Measurements from ENCODE around the gene ABLIM3. TPM values are rescaled to one million over a fixed set of nuclear protein-coding genes. Genes with fewer than 3 reads are reported as not detected.
A peak's percentile ranks its signal among the peaks of the same experiment; 100 is the strongest.

ABLIM3 gene
- total and polyA plus RNA-seq, 8 donors, result 1.3 to 8.1 (median 2.5) TPM

DNA sequence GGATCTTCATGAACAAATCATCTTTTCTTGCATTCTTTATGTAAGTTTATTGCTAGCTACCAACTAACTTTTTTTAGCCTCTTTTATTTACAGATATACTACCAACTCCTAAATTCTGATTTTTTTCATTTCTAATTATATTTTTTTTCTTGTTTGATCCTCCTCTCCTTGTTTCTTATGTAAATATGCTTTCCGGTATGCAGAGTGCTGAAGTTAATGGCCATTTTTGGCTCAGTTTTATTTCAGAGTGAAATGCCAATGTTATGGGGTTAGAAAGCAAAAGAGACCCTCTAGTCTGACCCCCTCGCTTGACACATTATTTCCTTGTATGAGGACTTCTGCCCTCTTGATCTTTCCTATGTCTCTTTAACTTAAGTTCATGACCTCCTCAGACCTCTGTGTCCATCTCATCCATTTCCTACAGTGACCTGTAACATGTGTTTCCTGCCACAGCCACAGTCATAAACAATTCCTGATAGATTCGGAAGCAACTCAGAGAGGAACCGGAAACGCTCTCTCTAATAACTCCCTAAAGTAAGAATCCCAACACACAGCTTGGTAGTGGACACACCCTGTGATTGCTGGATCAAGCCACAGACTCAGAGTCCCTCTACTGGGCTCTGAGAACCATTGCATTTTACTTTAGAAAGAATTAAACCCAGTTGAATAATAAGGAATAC is 87.5 kb downstream of the ABLIM3 start:
- TF ChIP-seq, protein P1, sequence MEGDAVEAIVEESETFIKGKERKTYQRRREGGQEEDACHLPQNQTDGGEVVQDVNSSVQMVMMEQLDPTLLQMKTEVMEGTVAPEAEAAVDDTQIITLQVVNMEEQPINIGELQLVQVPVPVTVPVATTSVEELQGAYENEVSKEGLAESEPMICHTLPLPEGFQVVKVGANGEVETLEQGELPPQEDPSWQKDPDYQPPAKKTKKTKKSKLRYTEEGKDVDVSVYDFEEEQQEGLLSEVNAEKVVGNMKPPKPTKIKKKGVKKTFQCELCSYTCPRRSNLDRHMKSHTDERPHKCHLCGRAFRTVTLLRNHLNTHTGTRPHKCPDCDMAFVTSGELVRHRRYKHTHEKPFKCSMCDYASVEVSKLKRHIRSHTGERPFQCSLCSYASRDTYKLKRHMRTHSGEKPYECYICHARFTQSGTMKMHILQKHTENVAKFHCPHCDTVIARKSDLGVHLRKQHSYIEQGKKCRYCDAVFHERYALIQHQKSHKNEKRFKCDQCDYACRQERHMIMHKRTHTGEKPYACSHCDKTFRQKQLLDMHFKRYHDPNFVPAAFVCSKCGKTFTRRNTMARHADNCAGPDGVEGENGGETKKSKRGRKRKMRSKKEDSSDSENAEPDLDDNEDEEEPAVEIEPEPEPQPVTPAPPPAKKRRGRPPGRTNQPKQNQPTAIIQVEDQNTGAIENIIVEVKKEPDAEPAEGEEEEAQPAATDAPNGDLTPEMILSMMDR (IDR thresholded peaks at IDR 0.05), result peak in 3 of 4 donors; percentile 36 to 42 (median 39)
- intact Hi-C loops (cut with DNase I), result loop anchor here in 1 of 3 donors (10.0 kb wide), 1 partner anchor 94 kb away; no protein-coding TSS in a partner anchor
- Histone ChIP-seq H3K9me3 (no peaks in the 10 kb centered on the region), H3K27me3 (no peaks in the 10 kb centered on the region), H3K36me3 (no peaks in the 10 kb centered on the region), H3K4me1 (no peaks in the 10 kb centered on the region), H3K27ac (no peak overlapping the region), H3K4me3 (no peak overlapping the region)
- ATAC-seq (peak in 3 of 4 donors; percentile 89 to 95 (median 91)), DNase-seq (peak in 1 of 6 donors; percentile 22), FAIRE-seq (no peak)
- WGBS, 2 donors, result 24 to 26% methylated on average over 5 of the region's 5 CpGs

DNA sequence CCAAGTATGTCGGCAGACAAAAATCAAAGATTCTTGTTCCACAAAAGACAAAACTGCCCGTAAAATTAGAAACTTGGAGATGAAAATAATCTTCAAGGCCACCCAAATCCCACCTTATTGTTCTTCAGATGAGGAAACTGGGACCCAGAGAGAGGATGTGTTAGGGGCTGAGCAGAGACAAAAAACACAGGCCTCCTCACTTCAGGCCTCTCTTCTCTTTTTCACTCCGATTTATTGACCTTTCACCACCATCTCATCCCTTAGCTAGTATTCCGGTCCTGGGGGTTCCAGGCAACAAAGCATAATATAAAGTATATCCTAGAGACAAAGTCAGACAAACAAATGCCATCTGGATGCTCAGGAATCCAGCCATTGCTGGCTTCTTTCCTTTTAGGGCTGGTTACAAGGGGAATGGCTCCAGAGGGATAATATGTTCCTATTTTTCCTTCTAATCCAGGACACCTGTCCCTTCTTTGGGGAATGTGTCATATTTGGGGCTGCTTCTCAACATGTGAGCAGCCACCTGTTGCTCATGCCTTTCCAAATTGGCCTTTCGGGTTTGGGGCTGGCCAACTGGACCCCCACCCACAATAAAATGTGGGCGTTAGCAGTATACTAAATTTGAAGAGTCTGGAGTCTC is 88.1 kb downstream of the ABLIM3 start:
- Histone ChIP-seq H3K36me3 (no peaks in the 10 kb centered on the region), H3K27ac (no peak overlapping the region), H3K4me3 (no peak overlapping the region), H3K4me1 (no peaks in the 10 kb centered on the region), H3K9me3 (no peaks in the 10 kb centered on the region), H3K27me3 (no peaks in the 10 kb centered on the region)
- intact Hi-C loops (cut with DNase I), result loop anchor here in 1 of 3 donors (10.0 kb wide), 1 partner anchor 95 kb away; no protein-coding TSS in a partner anchor
- TF ChIP-seq, protein P1 (IDR thresholded peaks at IDR 0.05), result no peak
- FAIRE-seq (no peak), DNase-seq (no peak), ATAC-seq (no peak)
- 39 to 54% methylated on average over 6 of the region's 6 CpGs for WGBS, 2 donors

GRCh38 chr5:149235841-149236240 is 94.5 kb downstream of the ABLIM3 start:
- Histone ChIP-seq H3K27me3 (no peaks in the 10 kb centered on the region), H3K9me3 (no peaks in the 10 kb centered on the region), H3K27ac (no peak overlapping the region), H3K4me3 (no peak overlapping the region), H3K4me1 (no peaks in the 10 kb centered on the region), H3K36me3 (no peaks in the 10 kb centered on the region)
- FAIRE-seq (no peak), ATAC-seq (no peak), DNase-seq (no peak)
- intact Hi-C loops (cut with DNase I), result no loop called here
- TF ChIP-seq, protein P1 (IDR thresholded peaks at IDR 0.05), result no peak

DNA sequence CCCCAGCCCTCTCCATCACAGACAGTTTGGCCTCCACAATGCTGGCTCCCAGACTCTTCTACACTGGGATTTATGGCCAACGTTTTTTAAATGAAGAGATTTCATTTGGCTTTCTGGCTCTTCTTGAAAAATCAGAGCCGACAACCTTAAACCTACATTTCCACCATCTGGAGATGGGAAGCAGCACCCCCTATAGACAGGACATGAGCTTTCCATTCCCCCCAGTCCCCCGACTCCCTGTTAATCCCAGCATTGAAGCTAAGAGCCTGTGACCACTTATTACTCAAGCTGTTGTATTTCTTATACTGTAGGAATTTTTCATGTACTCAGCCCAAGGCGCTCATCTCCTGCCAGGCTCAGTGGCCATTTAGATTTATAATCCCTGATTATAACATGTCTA is 96.4 kb downstream of the ABLIM3 start:
- TF ChIP-seq, protein P1 (IDR thresholded peaks at IDR 0.05), result no peak
- ATAC-seq (no peak), DNase-seq (no peak), FAIRE-seq (no peak)
- Histone ChIP-seq H3K4me1 (no peaks in the 10 kb centered on the region), H3K27ac (no peak overlapping the region), H3K36me3 (no peaks in the 10 kb centered on the region), H3K9me3 (no peaks in the 10 kb centered on the region), H3K4me3 (no peak overlapping the region), H3K27me3 (no peaks in the 10 kb centered on the region)
- intact Hi-C loops (cut with DNase I), result no loop called here
- WGBS, 2 donors, result 46 to 61% methylated on average over 4 of the region's 4 CpGs

DNA sequence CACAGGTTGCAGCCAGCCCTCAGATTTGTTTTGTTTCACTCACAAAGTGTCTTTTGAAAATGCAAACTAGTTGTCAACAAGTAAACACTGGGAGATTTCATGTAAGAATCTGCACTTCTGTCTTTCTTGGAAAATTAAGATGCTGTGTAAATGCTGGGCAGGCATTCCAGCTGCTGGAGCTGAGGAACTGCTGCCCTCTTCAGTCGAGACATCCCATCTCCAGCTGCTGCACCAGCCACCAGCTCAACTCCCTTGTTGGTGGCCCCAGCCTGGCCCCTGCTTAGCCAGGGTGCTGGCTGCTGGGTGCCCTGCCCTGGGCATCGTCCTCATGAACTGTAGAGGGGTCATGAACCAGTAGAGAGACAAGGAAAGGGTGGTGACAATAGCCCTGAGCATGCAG is 97.2 kb downstream of the ABLIM3 start:
- intact Hi-C loops (cut with DNase I), result no loop called here
- Histone ChIP-seq H3K36me3 (no peaks in the 10 kb centered on the region), H3K4me3 (no peak overlapping the region), H3K9me3 (no peaks in the 10 kb centered on the region), H3K4me1 (no peaks in the 10 kb centered on the region), H3K27ac (no peak overlapping the region), H3K27me3 (no peaks in the 10 kb centered on the region)
- FAIRE-seq, result no peak
- DNase-seq, result no peak
- TF ChIP-seq, protein P1 (IDR thresholded peaks at IDR 0.05), result no peak
- 46 to 60% methylated on average over 2 of the region's 2 CpGs for WGBS, 2 donors
- no peak for ATAC-seq
